ENCODE measurements around the gene EIF5AL1.
A peak's percentile ranks its signal among the peaks of the same experiment; 100 is the strongest.
"Not testable (repeated sequence)": the region's sequence is repeated elsewhere in the genome, so short reads cannot be mapped to it uniquely, and the experiment has no call there.

The EIF5AL1 gene

GRCh38 chr10:79544926-79545659 lies 32.8 kb downstream of the EIF5AL1 start:
- not testable (repeated sequence) for DNase-seq (ENCODE audit: low read depth); H3K9ac ChIP-seq (ENCODE audit: low read length); H3K36me3 ChIP-seq (ENCODE audit: control insufficient read depth, insufficient read depth, low read length, severe bottlenecking); H3K4me3 ChIP-seq (ENCODE audit: low read length); H3K9me3 ChIP-seq (ENCODE audit: control insufficient read depth, low read length); H3K4me1 ChIP-seq (ENCODE audit: control insufficient read depth, insufficient read depth, low read length)
- peaks cover 17% of the 10 kb centered on the region for H3K27me3 ChIP-seq (replicated peaks; ENCODE audit: control insufficient read depth, insufficient read depth, low read length)

GRCh38 chr10:79547128-79547527 lies 34.8 kb downstream of the EIF5AL1 start:
- H3K9me3 ChIP-seq (ENCODE audit: control insufficient read depth, low read length); H3K9ac ChIP-seq (ENCODE audit: low read length); H3K36me3 ChIP-seq (ENCODE audit: control insufficient read depth, insufficient read depth, low read length, severe bottlenecking); DNase-seq (ENCODE audit: low read depth); H3K4me1 ChIP-seq (ENCODE audit: control insufficient read depth, insufficient read depth, low read length); H3K4me3 ChIP-seq (ENCODE audit: low read length): not testable (repeated sequence)
- peaks cover 29% of the 10 kb centered on the region for H3K27me3 ChIP-seq (replicated peaks; ENCODE audit: control insufficient read depth, insufficient read depth, low read length)

GRCh38 chr10:79547973-79548372 lies 35.6 kb downstream of the EIF5AL1 start:
- H3K27me3 ChIP-seq (replicated peaks; ENCODE audit: control insufficient read depth, insufficient read depth, low read length) = peaks cover 36% of the 10 kb centered on the region
- H3K9ac ChIP-seq (ENCODE audit: low read length) = no peak overlapping the region
- no peak overlapping the region for H3K4me3 ChIP-seq (ENCODE audit: low read length)
- no peaks in the 10 kb centered on the region for H3K36me3 ChIP-seq (ENCODE audit: control insufficient read depth, insufficient read depth, low read length, severe bottlenecking)
- DNase-seq (ENCODE audit: low read depth) = no peak
- H3K9me3 ChIP-seq (ENCODE audit: control insufficient read depth, low read length) = peaks cover 7% of the 10 kb centered on the region
- no peaks in the 10 kb centered on the region for H3K4me1 ChIP-seq (ENCODE audit: control insufficient read depth, insufficient read depth, low read length)

- Histone ChIP-seq H3K9me3 (ENCODE audit: control insufficient read depth, low read length) (no peaks in the 10 kb centered on the region), H3K27me3 (replicated peaks; ENCODE audit: control insufficient read depth, insufficient read depth, low read length) (peaks cover 43% of the 10 kb centered on the region), H3K4me3 (ENCODE audit: low read length) (no peak overlapping the region), H3K36me3 (ENCODE audit: control insufficient read depth, insufficient read depth, low read length, severe bottlenecking) (no peaks in the 10 kb centered on the region), H3K4me1 (ENCODE audit: control insufficient read depth, insufficient read depth, low read length) (no peaks in the 10 kb centered on the region), H3K9ac (ENCODE audit: low read length) (no peak overlapping the region)
- DNase-seq (ENCODE audit: low read depth) = no peak
Observed at GRCh38 chr10:79552143-79552542, 39.8 kb downstream of the EIF5AL1 start.

GRCh38 chr10:79555354-79556309 lies 43.3 kb downstream of the EIF5AL1 start:
- no peaks in the 10 kb centered on the region for H3K36me3 ChIP-seq (ENCODE audit: control insufficient read depth, insufficient read depth, low read length, severe bottlenecking)
- peaks cover 34% of the 10 kb centered on the region for H3K27me3 ChIP-seq (replicated peaks; ENCODE audit: control insufficient read depth, insufficient read depth, low read length)
- H3K4me3 ChIP-seq (ENCODE audit: low read length) = no peak overlapping the region
- DNase-seq (ENCODE audit: low read depth) = no peak
- no peaks in the 10 kb centered on the region for H3K9me3 ChIP-seq (ENCODE audit: control insufficient read depth, low read length)
- no peak overlapping the region for H3K9ac ChIP-seq (ENCODE audit: low read length)
- H3K4me1 ChIP-seq (ENCODE audit: control insufficient read depth, insufficient read depth, low read length) = no peaks in the 10 kb centered on the region

- H3K9me3 ChIP-seq (ENCODE audit: control insufficient read depth, low read length); H3K4me3 ChIP-seq (ENCODE audit: low read length); H3K4me1 ChIP-seq (ENCODE audit: control insufficient read depth, insufficient read depth, low read length); H3K36me3 ChIP-seq (ENCODE audit: control insufficient read depth, insufficient read depth, low read length, severe bottlenecking); DNase-seq (ENCODE audit: low read depth); H3K9ac ChIP-seq (ENCODE audit: low read length): not testable (repeated sequence)
- peaks cover 28% of the 10 kb centered on the region for H3K27me3 ChIP-seq (replicated peaks; ENCODE audit: control insufficient read depth, insufficient read depth, low read length)
Observed at GRCh38 chr10:79556961-79557360, 44.6 kb downstream of the EIF5AL1 start.

GRCh38 chr10:79559726-79560125 lies 47.4 kb downstream of the EIF5AL1 start:
- Histone ChIP-seq H3K4me3 (ENCODE audit: low read length) (no peak overlapping the region), H3K4me1 (ENCODE audit: control insufficient read depth, insufficient read depth, low read length) (no peaks in the 10 kb centered on the region), H3K9me3 (ENCODE audit: control insufficient read depth, low read length) (no peaks in the 10 kb centered on the region), H3K27me3 (replicated peaks; ENCODE audit: control insufficient read depth, insufficient read depth, low read length) (peaks cover 36% of the 10 kb centered on the region), H3K9ac (ENCODE audit: low read length) (no peak overlapping the region), H3K36me3 (ENCODE audit: control insufficient read depth, insufficient read depth, low read length, severe bottlenecking) (no peaks in the 10 kb centered on the region)
- peak; percentile 34 for DNase-seq (ENCODE audit: low read depth)

- peaks cover 32% of the 10 kb centered on the region for H3K27me3 ChIP-seq (replicated peaks; ENCODE audit: control insufficient read depth, insufficient read depth, low read length)
- DNase-seq (ENCODE audit: low read depth) = no peak
- no peaks in the 10 kb centered on the region for H3K4me1 ChIP-seq (ENCODE audit: control insufficient read depth, insufficient read depth, low read length)
- H3K4me3 ChIP-seq (ENCODE audit: low read length) = no peak within 1 kb of the TSS
- no peak within 1 kb of the TSS for H3K9ac ChIP-seq (ENCODE audit: low read length)
- H3K9me3 ChIP-seq (ENCODE audit: control insufficient read depth, low read length) = no peaks in the 10 kb centered on the region
- H3K36me3 ChIP-seq (ENCODE audit: control insufficient read depth, insufficient read depth, low read length, severe bottlenecking) = no peaks in the 10 kb centered on the region
Observed at GRCh38 chr10:79560160-79560709, 47.9 kb downstream of the EIF5AL1 start, which contains the start of gene SFTPA2. Gene SFTPA2 (minus strand): TSS chr10:79560407. CDS start chr10:79559483, 924 bp downstream.

GRCh38 chr10:79561257-79561656 lies 48.9 kb downstream of the EIF5AL1 start:
- DNase-seq (ENCODE audit: low read depth) = no peak
- H3K9ac ChIP-seq (ENCODE audit: low read length) = no peak overlapping the region
- no peaks in the 10 kb centered on the region for H3K9me3 ChIP-seq (ENCODE audit: control insufficient read depth, low read length)
- no peaks in the 10 kb centered on the region for H3K4me1 ChIP-seq (ENCODE audit: control insufficient read depth, insufficient read depth, low read length)
- H3K36me3 ChIP-seq (ENCODE audit: control insufficient read depth, insufficient read depth, low read length, severe bottlenecking) = no peaks in the 10 kb centered on the region
- peaks cover 35% of the 10 kb centered on the region for H3K27me3 ChIP-seq (replicated peaks; ENCODE audit: control insufficient read depth, insufficient read depth, low read length)
- no peak overlapping the region for H3K4me3 ChIP-seq (ENCODE audit: low read length)

GRCh38 chr10:79562135-79562756 lies 49.9 kb downstream of the EIF5AL1 start:
- Histone ChIP-seq H3K4me1 (ENCODE audit: control insufficient read depth, insufficient read depth, low read length) (no peaks in the 10 kb centered on the region), H3K9me3 (ENCODE audit: control insufficient read depth, low read length) (no peaks in the 10 kb centered on the region), H3K4me3 (ENCODE audit: low read length) (no peak overlapping the region), H3K9ac (ENCODE audit: low read length) (no peak overlapping the region), H3K27me3 (replicated peaks; ENCODE audit: control insufficient read depth, insufficient read depth, low read length) (peaks cover 40% of the 10 kb centered on the region), H3K36me3 (ENCODE audit: control insufficient read depth, insufficient read depth, low read length, severe bottlenecking) (no peaks in the 10 kb centered on the region)
- DNase-seq (ENCODE audit: low read depth) = peak; percentile 80

GRCh38 chr10:79563426-79563825 lies 51.1 kb downstream of the EIF5AL1 start:
- DNase-seq (ENCODE audit: low read depth) = no peak
- H3K9me3 ChIP-seq (ENCODE audit: control insufficient read depth, low read length) = no peaks in the 10 kb centered on the region
- H3K27me3 ChIP-seq (replicated peaks; ENCODE audit: control insufficient read depth, insufficient read depth, low read length) = peaks cover 40% of the 10 kb centered on the region

More at GRCh38 chr10:79563426-79563825, 51.1 kb downstream of the EIF5AL1 start:
- Histone ChIP-seq H3K36me3 (ENCODE audit: control insufficient read depth, insufficient read depth, low read length, severe bottlenecking) (no peaks in the 10 kb centered on the region), H3K9ac (ENCODE audit: low read length) (no peak overlapping the region), H3K4me1 (ENCODE audit: control insufficient read depth, insufficient read depth, low read length) (no peaks in the 10 kb centered on the region), H3K4me3 (ENCODE audit: low read length) (no peak overlapping the region)

Data from adipocyte (in vitro differentiated cells).